K562 (cell line): Measurements from ENCODE around the gene LRRC27. TPM values are rescaled to one million over a fixed set of nuclear protein-coding genes. Genes with fewer than 3 reads are reported as not detected.
A peak's percentile ranks its signal among the peaks of the same experiment; 100 is the strongest.

Experiments used
- ZNF583 ChIP-seq: fragments of 250-450 bp; sonication (Bioruptor Pico); IDR thresholded peaks from 2 replicates; pipeline ENCODE4 v1.4.0; 2020
- polyA plus RNA-seq, 8 experiments: library from polyadenylated mRNA; depleted of rRNA in 4 of 8; stranded (reverse) in 5 of 8; unstranded in 3 of 8; fragments of >200 nt; fragmentation: Nextera tagmentation in 2 of 8; fragmentation: Illumina TruSeq in 1 of 8; extraction: Ambion mirVana in 2 of 8; extraction: Trizol in 1 of 8; gene quantifications; 2 replicates each; pipeline versions ENCODE4 v1.2.1 to v1.2.3, GENCODE V29; 2011 to 2014; ENCODE audit warnings: inconsistent platforms in 1 of 8, missing spikeins in 1 of 8
- total RNA-seq, 7 experiments: library from RNA; depleted of rRNA in 6 of 7; stranded (reverse); fragments of >200 nt in 6 of 7; fragmentation: Illumina TruSeq in 2 of 7; extraction: Trizol in 2 of 7; gene quantifications; 2 replicates each; pipeline versions ENCODE4 v1.2.1 to v1.2.3, GENCODE V29; 2011 to 2021; ENCODE audit warnings: low replicate concordance in 1 of 7
- TF ChIP-seq, protein P1 (sequence below): fragments of 450-650 bp; IDR thresholded peaks from 2 replicates; pipeline ENCODE4 v1.6.1; 2016; ENCODE audit warnings: mild to moderate bottlenecking, moderate library complexity

Gene LRRC27
- total and polyA plus RNA-seq, 9 of the 15 experiments (the other 6 are each of a cell fraction or from before 2014, with no cell fraction given), result 0.10 to 2.7 (median 1.4) TPM

DNA sequence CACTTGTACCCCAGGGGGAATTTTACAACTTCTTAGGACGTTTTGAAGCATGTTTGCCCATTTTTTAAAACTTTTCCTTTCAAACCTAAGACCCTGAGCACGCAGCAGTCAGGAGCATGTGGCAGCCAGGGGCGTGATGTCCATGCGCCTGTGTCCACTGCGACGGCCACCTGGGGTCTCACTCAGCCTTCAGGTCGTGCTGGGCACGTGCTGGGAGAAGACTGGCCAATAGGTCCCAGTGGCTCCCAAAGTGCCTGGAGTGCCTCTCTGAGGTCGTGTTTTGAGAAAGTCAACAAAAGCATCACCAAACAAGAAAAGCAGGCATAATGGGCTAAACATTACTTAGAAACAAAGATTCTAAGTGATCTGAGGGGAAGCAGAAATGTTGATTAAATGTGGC is 14.8 kb downstream of the LRRC27 start (continued):
- TF ChIP-seq, protein P1, sequence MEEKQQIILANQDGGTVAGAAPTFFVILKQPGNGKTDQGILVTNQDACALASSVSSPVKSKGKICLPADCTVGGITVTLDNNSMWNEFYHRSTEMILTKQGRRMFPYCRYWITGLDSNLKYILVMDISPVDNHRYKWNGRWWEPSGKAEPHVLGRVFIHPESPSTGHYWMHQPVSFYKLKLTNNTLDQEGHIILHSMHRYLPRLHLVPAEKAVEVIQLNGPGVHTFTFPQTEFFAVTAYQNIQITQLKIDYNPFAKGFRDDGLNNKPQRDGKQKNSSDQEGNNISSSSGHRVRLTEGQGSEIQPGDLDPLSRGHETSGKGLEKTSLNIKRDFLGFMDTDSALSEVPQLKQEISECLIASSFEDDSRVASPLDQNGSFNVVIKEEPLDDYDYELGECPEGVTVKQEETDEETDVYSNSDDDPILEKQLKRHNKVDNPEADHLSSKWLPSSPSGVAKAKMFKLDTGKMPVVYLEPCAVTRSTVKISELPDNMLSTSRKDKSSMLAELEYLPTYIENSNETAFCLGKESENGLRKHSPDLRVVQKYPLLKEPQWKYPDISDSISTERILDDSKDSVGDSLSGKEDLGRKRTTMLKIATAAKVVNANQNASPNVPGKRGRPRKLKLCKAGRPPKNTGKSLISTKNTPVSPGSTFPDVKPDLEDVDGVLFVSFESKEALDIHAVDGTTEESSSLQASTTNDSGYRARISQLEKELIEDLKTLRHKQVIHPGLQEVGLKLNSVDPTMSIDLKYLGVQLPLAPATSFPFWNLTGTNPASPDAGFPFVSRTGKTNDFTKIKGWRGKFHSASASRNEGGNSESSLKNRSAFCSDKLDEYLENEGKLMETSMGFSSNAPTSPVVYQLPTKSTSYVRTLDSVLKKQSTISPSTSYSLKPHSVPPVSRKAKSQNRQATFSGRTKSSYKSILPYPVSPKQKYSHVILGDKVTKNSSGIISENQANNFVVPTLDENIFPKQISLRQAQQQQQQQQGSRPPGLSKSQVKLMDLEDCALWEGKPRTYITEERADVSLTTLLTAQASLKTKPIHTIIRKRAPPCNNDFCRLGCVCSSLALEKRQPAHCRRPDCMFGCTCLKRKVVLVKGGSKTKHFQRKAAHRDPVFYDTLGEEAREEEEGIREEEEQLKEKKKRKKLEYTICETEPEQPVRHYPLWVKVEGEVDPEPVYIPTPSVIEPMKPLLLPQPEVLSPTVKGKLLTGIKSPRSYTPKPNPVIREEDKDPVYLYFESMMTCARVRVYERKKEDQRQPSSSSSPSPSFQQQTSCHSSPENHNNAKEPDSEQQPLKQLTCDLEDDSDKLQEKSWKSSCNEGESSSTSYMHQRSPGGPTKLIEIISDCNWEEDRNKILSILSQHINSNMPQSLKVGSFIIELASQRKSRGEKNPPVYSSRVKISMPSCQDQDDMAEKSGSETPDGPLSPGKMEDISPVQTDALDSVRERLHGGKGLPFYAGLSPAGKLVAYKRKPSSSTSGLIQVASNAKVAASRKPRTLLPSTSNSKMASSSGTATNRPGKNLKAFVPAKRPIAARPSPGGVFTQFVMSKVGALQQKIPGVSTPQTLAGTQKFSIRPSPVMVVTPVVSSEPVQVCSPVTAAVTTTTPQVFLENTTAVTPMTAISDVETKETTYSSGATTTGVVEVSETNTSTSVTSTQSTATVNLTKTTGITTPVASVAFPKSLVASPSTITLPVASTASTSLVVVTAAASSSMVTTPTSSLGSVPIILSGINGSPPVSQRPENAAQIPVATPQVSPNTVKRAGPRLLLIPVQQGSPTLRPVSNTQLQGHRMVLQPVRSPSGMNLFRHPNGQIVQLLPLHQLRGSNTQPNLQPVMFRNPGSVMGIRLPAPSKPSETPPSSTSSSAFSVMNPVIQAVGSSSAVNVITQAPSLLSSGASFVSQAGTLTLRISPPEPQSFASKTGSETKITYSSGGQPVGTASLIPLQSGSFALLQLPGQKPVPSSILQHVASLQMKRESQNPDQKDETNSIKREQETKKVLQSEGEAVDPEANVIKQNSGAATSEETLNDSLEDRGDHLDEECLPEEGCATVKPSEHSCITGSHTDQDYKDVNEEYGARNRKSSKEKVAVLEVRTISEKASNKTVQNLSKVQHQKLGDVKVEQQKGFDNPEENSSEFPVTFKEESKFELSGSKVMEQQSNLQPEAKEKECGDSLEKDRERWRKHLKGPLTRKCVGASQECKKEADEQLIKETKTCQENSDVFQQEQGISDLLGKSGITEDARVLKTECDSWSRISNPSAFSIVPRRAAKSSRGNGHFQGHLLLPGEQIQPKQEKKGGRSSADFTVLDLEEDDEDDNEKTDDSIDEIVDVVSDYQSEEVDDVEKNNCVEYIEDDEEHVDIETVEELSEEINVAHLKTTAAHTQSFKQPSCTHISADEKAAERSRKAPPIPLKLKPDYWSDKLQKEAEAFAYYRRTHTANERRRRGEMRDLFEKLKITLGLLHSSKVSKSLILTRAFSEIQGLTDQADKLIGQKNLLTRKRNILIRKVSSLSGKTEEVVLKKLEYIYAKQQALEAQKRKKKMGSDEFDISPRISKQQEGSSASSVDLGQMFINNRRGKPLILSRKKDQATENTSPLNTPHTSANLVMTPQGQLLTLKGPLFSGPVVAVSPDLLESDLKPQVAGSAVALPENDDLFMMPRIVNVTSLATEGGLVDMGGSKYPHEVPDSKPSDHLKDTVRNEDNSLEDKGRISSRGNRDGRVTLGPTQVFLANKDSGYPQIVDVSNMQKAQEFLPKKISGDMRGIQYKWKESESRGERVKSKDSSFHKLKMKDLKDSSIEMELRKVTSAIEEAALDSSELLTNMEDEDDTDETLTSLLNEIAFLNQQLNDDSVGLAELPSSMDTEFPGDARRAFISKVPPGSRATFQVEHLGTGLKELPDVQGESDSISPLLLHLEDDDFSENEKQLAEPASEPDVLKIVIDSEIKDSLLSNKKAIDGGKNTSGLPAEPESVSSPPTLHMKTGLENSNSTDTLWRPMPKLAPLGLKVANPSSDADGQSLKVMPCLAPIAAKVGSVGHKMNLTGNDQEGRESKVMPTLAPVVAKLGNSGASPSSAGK, result 0 out of 2 replicates have a peak, but pooled peaks have one; percentile 12
- no peak for TF ChIP-seq ZNF583 (CRISPR knock-in tag)
